GM21723 (cell line): ENCODE results near the gene CLCN3.
A peak's percentile ranks its signal among the peaks of the same experiment; 100 is the strongest.
"Not testable (repeated sequence)": the region's sequence is repeated elsewhere in the genome, so short reads cannot be mapped to it uniquely, and the experiment has no call there.

Experiments
- ATAC-seq: cut with Tn5 transposase; IDR thresholded peaks from one replicate; pipeline ENCODE4 v1.9.1; 2021; ENCODE audit warnings: mild to moderate bottlenecking, moderate library complexity; ENCODE audit not compliant: unreplicated experiment

CLCN3 gene

DNA sequence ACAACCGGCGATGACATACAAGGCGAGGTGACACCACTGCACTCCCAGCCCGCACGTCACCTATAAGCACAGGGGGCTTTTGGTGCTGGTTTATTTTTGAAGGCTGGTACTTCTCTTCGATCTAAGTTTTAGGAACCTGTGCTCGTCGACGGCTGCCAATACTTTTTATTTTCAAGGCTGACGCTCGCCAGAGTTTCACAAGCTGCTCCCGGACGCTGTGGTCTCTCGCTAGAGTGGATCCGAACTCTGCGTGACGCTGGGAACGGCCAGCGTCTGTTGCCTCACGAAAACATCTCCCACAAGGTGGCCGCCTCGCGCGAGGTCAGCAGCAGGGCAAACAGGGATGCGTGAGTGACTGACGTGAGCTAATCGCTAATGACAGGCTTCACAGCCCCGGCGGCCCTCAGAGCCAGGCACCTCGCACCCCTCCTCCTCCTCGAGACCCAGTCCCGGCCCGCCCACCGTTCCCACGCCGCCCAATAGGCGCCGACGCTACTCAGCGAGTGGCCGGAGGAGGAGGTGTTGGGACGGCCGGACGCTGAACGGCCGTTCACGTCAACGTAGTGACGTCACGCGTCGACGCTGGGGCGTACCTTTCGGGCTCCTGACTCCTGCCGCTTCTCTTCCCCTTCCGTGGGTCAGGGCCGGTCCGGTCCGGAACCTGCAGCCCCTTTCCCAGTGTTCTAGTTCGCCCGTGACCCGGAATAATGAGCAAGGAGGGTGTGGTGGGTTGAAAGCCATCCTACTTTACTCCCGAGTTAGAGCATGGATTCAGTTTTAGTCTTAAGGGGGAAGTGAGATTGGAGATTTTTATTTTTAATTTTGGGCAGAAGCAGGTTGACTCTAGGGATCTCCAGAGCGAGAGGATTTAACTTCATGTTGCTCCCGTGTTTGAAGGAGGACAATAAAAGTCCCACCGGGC is at the start of gene CLCN3:
TSS of gene CLCN3 (plus strand) at position 621 of the 922 bp plus-strand sequence. CDS start 15,351 bp downstream, outside the sequence.
- ATAC-seq = peak; percentile 93

DNA sequence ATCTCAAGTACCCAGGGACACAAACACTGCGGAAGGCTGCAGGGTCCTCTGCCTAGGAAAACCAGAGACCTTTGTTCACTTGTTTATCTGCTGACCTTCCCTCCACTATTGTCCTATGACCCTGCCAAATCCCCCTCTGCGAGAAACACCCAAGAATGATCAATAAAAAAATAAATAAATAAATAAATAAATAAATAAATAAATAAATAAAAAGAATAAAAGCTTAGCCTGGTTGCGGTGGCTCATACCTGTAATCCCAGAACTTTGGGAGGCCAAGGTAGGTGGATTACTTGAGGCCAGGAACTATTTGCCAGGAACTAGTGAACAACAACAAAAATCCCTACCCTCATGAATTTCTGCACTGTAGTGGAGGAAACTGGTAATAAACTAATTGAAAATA is 49.4 kb upstream of the CLCN3 start:
- ATAC-seq = not testable (repeated sequence)

DNA sequence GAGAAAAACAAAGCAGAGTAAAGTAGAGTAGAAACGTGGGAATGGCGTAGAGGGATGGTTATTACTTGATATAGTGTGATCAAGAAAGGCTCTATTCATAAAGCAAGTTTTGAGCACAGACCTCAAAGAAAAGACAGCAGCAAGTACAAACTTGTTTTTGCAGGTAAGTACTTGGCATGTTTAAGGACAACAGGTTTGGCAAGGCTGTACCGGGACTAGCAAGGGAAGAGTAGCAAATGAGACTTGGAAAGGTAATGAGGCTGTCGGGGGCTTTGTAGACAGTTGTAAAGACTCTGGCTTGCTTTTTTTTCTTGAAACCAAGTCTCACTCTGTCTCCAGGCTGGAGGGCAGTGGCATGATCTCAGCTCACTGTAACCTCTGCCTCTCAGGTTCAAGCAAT is 48.9 kb upstream of the CLCN3 start:
- no peak for ATAC-seq

DNA sequence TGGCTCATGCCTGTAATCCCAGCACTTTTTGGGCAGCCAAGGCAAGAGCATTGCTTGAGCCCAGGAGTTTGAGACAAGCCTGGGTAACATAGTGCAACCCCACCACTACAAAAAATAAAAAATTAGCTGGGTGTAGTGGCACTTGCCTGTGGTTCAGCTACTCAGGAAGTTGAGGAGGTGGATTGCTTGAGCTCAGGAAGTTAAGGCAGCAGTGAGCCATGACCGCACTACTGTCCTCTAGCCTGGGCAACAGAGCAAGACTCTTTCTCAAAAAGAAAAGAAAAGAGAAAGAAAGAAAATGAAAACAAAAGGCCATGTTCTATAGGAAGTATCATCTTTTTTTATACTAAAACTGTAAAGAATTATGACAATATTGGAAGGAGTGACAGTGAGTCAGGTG is 46.5 kb upstream of the CLCN3 start:
- ATAC-seq = no peak

DNA sequence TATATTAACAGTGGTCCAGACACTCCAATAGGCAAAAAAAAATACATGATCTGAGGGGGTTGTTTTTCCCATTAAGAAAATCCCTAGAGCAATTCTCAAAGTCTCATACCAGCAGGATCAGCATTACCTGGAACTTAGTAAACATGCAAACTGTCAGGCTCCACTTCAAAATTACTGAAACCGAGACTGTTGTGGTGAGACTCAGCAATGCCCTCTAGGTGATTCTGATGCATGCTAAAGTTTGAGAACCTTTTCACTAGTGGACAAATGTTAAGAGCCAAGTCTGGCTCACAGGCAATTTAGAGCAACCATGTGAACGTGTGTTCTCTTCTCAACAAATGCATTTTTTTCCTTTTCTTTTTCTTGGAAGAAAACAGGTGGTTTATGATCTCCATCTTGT is 38.2 kb upstream of the CLCN3 start:
- ATAC-seq = peak; percentile 88

GRCh38 chr4:169582706-169583105 is 37.7 kb upstream of the CLCN3 start:
- ATAC-seq = no peak

DNA sequence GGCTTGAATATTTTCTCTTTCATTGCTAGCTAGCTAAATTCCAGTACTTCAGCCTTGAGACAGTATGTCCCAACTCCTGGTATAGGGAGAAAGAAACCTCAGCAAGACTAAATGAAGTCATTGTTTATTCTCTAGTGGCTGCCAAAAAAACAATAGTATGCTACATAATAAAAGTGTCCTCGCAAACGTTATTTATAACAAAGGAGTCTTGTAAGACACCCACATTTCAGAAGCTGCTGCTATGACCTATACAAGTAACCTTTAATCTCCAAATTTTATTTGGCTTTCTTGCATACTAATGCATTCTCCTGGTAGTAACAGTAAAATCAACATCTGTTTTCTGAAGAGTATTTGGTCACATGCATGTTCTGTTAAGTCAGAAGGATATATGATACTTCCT is 36.8 kb upstream of the CLCN3 start:
- ATAC-seq = no peak

- no peak for ATAC-seq
Measured at GRCh38 chr4:169593050-169593560, 27.3 kb upstream of the CLCN3 start.

GRCh38 chr4:169594560-169595195 is 25.7 kb upstream of the CLCN3 start:
- ATAC-seq = no peak

DNA sequence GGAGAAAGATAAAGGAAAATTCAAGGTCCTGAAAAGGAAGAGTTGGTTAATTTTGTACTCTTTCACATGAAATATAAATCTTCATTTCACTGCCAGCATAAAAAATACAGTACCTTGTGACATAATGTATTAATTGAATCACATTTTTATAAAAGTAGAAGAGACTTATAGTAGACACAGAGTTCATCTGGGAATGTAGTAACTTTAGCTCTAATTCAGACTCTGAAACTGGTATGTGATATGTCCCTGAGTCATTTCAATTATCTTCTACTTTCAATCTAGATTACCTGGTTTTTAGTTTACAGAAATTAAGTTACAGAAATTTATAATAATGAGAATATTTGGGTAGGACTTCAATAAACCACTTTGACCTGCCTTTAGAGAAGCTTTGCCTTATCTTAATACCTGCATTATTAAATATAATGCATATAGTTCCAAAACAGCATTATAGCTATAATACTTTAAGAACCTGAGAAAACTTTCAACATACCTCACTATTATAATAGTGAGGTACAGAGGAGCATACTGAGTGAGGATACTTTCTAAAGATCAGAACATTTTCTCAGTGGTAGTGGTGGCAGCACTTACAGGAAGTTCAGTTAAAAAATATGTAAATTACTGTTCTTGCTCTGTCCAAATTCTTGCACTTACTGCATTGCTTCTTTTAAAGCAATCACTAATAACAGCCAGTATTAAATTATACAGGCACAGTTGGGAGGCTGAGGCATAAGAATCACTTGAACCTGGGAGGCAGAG is 19.2 kb upstream of the CLCN3 start:
- ATAC-seq = peak; percentile 69

GRCh38 chr4:169603312-169603711 is 17.1 kb upstream of the CLCN3 start:
- no peak for ATAC-seq

GRCh38 chr4:169604131-169604900 is 16.1 kb upstream of the CLCN3 start:
- peak; percentile 76 for ATAC-seq

- no peak for ATAC-seq
Measured at GRCh38 chr4:169604903-169605331, 15.5 kb upstream of the CLCN3 start.

GRCh38 chr4:169611157-169611556 is 9.2 kb upstream of the CLCN3 start:
- no peak for ATAC-seq

DNA sequence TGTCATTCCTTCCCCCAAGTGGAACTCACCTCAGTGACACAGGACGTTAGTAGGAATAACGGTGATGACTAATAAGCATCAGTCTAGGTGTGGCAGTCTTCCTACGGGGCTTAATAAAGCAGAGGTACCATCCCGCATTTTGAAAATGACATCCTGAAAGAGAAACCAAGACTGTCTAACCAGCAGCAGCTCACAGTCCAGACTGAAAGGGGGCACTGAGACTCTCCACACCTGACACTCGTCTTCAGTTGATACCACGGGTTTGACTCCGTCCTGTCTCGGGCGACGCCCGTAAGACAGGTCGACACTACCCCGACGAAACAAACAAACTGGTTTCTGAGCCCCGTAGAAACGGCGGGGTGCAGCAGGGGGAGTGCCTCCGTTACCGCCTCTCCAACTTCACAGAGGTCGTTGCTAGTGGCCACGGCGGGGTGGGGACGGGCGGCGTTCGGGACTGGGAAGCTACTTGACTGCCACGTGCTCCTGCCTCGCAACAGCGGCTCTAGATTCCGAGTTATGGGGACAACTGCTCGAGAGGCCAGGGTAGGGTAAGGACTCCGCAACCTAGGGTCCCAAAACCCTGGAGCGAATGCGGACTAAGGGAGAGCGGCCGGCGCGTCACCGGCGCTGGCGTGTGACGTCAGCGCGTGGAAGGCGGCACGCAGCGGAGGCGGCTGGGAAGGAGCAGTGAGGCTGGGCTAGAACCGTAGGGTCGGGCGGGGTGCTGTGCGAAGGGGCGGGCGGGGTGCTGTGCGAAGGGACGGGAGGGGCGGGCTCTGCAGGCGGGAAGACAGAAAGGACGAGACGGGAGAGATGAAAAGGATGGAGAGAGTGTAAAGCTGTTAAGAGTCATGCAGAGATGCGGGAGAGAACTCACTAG is 8.1 kb upstream of the CLCN3 start, which contains the start of gene NEK1:
TSS of gene NEK1 (minus strand) at position 593 of the 880 bp plus-strand sequence. CDS start 9,953 bp downstream, outside the sequence.
- ATAC-seq = peak; percentile 94

- ATAC-seq = peak; percentile 55
Measured at GRCh38 chr4:169612871-169613859, 7.2 kb upstream of the CLCN3 start.

DNA sequence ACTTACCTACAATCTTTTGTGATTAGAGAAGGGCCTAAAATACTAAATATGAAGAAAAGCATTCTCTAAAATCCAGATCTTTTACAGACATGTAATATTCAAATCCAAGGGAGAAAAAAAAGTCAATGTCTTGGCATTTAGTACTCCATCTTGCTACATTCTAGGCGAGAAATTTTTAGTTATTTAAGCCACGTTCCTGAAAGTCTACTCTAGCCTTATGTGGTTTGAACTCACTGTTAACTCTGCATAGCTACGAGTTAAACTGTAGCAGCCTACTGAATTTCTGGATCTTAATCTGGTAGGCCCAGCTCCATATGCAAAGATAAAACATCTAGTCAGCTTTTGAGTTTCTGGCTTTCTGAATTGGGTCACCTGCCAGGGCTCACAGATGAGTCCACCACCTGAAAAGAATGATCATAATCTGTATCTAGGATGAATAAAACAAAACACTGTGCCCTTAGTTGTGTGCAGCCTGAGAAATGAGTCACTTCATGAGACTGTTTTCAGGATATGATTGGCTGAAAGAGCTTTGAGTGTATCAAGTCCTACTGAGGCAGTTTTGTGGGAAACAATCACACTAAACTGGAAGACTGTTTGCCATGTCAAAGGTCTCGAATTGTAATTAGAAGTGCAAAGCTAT is 4.8 kb upstream of the CLCN3 start:
- ATAC-seq = no peak

GRCh38 chr4:169616846-169617245 is 3.5 kb upstream of the CLCN3 start:
- ATAC-seq = no peak
